ENCODE measurements around the gene ZNF282.

DNA sequence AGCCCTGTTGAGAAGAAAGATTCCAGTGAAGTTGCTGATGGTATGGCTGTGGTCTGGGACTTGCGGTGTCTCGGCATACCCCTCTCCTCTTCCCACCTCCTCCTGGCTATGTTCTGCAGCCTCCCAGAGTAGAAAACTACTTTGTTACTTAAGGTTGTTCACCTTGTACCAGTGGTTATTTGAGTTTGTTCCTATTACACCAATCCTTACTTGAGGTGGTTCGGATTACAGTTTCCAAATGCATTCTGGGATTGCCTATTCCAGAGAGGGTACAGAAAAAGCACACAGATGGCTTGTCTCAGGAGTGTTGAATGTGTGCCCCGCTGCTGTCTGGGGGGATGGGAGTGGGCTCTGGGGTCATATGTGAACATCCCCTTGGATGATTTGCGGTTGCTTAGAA, 59.8 kb downstream of the ZNF282 start:
- no peak for TF ChIP-seq CTCF (IDR thresholded peaks at IDR 0.05; ENCODE audit: insufficient read depth, low read depth, low read length)
- no peak for TF ChIP-seq EZH2 (IDR thresholded peaks at IDR 0.05; ENCODE audit: insufficient read depth, low read length)

All from astrocyte (in vitro differentiated cells and primary cell).